ENCODE measurements around the gene FAT2.

FAT2 gene

GRCh38 chr5:151614565-151614964, 23.4 kb upstream of the FAT2 start:
- H3K4me3 ChIP-seq (ENCODE audit: insufficient read depth, low read length, poor library complexity, severe bottlenecking): no peak overlapping the region
- H3F3A ChIP-seq (ENCODE audit: insufficient read depth): no peaks in the 10 kb centered on the region
- H3K27ac ChIP-seq (ENCODE audit: low read depth, low read length): no peak overlapping the region
- no peaks in the 10 kb centered on the region for H3K27me3 ChIP-seq (ENCODE audit: low read length)
- no peak overlapping the region for H3K4me2 ChIP-seq (ENCODE audit: low read depth, low read length, poor library complexity, severe bottlenecking)
- no peak overlapping the region for H3K9ac ChIP-seq (ENCODE audit: low read length)
- H3K9me2 ChIP-seq (replicated peaks; ENCODE audit: insufficient read depth, low read length): no peaks in the 10 kb centered on the region
- no peaks in the 10 kb centered on the region for H4K20me1 ChIP-seq (ENCODE audit: low read depth, low read length)
- no peaks in the 10 kb centered on the region for H3K36me3 ChIP-seq (ENCODE audit: low read length)
- H3K79me2 ChIP-seq (ENCODE audit: insufficient read depth, low read length): no peaks in the 10 kb centered on the region
- H2AFZ ChIP-seq (ENCODE audit: low read depth, low read length, severe bottlenecking): no peak overlapping the region
- H3K9me3 ChIP-seq (ENCODE audit: insufficient read depth, low read length): no peaks in the 10 kb centered on the region
- TF ChIP-seq CTCF (IDR thresholded peaks at IDR 0.05; ENCODE audit: insufficient read depth, low read length, poor library complexity, severe bottlenecking): no peak
- TF ChIP-seq EZH2phosphoT487 (conservative IDR thresholded peaks at IDR 0.05; ENCODE audit: low read length): no peak

- Histone ChIP-seq H3K27me3 (ENCODE audit: low read length) (no peaks in the 10 kb centered on the region), H3K79me2 (ENCODE audit: insufficient read depth, low read length) (no peaks in the 10 kb centered on the region), H3K36me3 (ENCODE audit: low read length) (no peaks in the 10 kb centered on the region), H3K4me2 (ENCODE audit: low read depth, low read length, poor library complexity, severe bottlenecking) (no peak overlapping the region), H3K4me3 (ENCODE audit: insufficient read depth, low read length, poor library complexity, severe bottlenecking) (no peak overlapping the region), H3K9me3 (ENCODE audit: insufficient read depth, low read length) (no peaks in the 10 kb centered on the region), H3K9ac (ENCODE audit: low read length) (no peak overlapping the region), H3K9me2 (replicated peaks; ENCODE audit: insufficient read depth, low read length) (no peaks in the 10 kb centered on the region), H4K20me1 (ENCODE audit: low read depth, low read length) (no peaks in the 10 kb centered on the region), H3F3A (ENCODE audit: insufficient read depth) (no peaks in the 10 kb centered on the region), H3K27ac (ENCODE audit: low read depth, low read length) (no peak overlapping the region), H2AFZ (ENCODE audit: low read depth, low read length, severe bottlenecking) (no peak overlapping the region)
- TF ChIP-seq EZH2phosphoT487 (conservative IDR thresholded peaks at IDR 0.05; ENCODE audit: low read length) (no peak), CTCF (IDR thresholded peaks at IDR 0.05; ENCODE audit: insufficient read depth, low read length, poor library complexity, severe bottlenecking) (no peak)
Measured at GRCh38 chr5:151612689-151613427, 21.7 kb upstream of the FAT2 start.

- H2AFZ ChIP-seq (ENCODE audit: low read depth, low read length, severe bottlenecking): no peak overlapping the region
Measured at GRCh38 chr5:151611127-151611775, 20.1 kb upstream of the FAT2 start.

More at GRCh38 chr5:151611127-151611775, 20.1 kb upstream of the FAT2 start:
- Histone ChIP-seq H3K9ac (ENCODE audit: low read length) (no peak overlapping the region), H3K27me3 (ENCODE audit: low read length) (no peaks in the 10 kb centered on the region), H3K9me3 (ENCODE audit: insufficient read depth, low read length) (no peaks in the 10 kb centered on the region), H3K4me3 (ENCODE audit: insufficient read depth, low read length, poor library complexity, severe bottlenecking) (no peak overlapping the region), H3F3A (ENCODE audit: insufficient read depth) (no peaks in the 10 kb centered on the region), H4K20me1 (ENCODE audit: low read depth, low read length) (no peaks in the 10 kb centered on the region), H3K9me2 (replicated peaks; ENCODE audit: insufficient read depth, low read length) (no peaks in the 10 kb centered on the region), H3K27ac (ENCODE audit: low read depth, low read length) (no peak overlapping the region), H3K79me2 (ENCODE audit: insufficient read depth, low read length) (no peaks in the 10 kb centered on the region), H3K36me3 (ENCODE audit: low read length) (no peaks in the 10 kb centered on the region), H3K4me2 (ENCODE audit: low read depth, low read length, poor library complexity, severe bottlenecking) (no peak overlapping the region)
- no peak for TF ChIP-seq EZH2phosphoT487 (conservative IDR thresholded peaks at IDR 0.05; ENCODE audit: low read length)
- TF ChIP-seq CTCF (IDR thresholded peaks at IDR 0.05; ENCODE audit: insufficient read depth, low read length, poor library complexity, severe bottlenecking): no peak

All from SU-DHL-6 (cell line).